ENCODE measurements around the gene MED6. TPM values are rescaled to one million over a fixed set of nuclear protein-coding genes. Genes with fewer than 3 reads are reported as not detected.

The MED6 gene
- total and polyA plus RNA-seq, 2 experiments from 2014 or later, result 49.2 to 49.6 TPM

GRCh38 chr14:70558356-70558755 is 42.1 kb downstream of the MED6 start:
- Mint-ChIP-seq H3K27ac (no peak overlapping the region), H3K27me3 (ENCODE audit: insufficient read depth, low read depth, poor library complexity) (no peaks in the 10 kb centered on the region), H3K9me3 (peaks cover 32% of the 10 kb centered on the region), H3K4me1 (peaks cover 3% of the 10 kb centered on the region; the same call in 2 of the 3 replicates), H3K36me3 (ENCODE audit: low read depth) (peaks cover 36% of the 10 kb centered on the region), H3K4me3 (no peak overlapping the region)
- no peaks in the 10 kb centered on the region for H3K9me2 ChIP-seq (ENCODE audit: insufficient read depth)
- no peaks in the 10 kb centered on the region for H4K20me1 ChIP-seq (replicated peaks; ENCODE audit: insufficient read depth)
- TF ChIP-seq EZH2phosphoT487 (IDR thresholded peaks at IDR 0.05; ENCODE audit: unreplicated experiment) (no peak), CTCF (conservative IDR thresholded peaks at IDR 0.05; ENCODE audit: low read depth in 2 of 2) (no peak), STAT1 (IDR thresholded peaks at IDR 0.05; ENCODE audit: unreplicated experiment) (no peak), ZNF331 (CRISPR knock-in tag; IDR thresholded peaks at IDR 0.05; ENCODE audit: low read depth) (no peak), EZH2 (IDR thresholded peaks at IDR 0.05; ENCODE audit: low read depth, unreplicated experiment) (no peak)
- H3K79me2 ChIP-seq (replicated peaks; ENCODE audit: insufficient read depth), result no peaks in the 10 kb centered on the region
- no peak overlapping the region for H2AFZ ChIP-seq
- H3K36me3 ChIP-seq (ENCODE audit: insufficient read depth), result peaks cover 15% of the 10 kb centered on the region
- no peak overlapping the region for H3K4me3 ChIP-seq
- H3K27ac ChIP-seq (ENCODE audit: low read depth), result no peak overlapping the region
- no peak for DNase-seq (ENCODE audit: low spot score)
- no peaks in the 10 kb centered on the region for H3F3A ChIP-seq (replicated peaks; ENCODE audit: low read depth)
- ATAC-seq, result no peak
- H3K4me2 ChIP-seq, result no peak overlapping the region
- H3K27me3 ChIP-seq (ENCODE audit: insufficient read depth), result no peaks in the 10 kb centered on the region
- H3K4me1 ChIP-seq (ENCODE audit: insufficient read depth), result no peaks in the 10 kb centered on the region

GRCh38 chr14:70555890-70556289 is 44.6 kb downstream of the MED6 start:
- TF ChIP-seq JUNB (IDR thresholded peaks at IDR 0.05; ENCODE audit: unreplicated experiment), result no peak
- no peak for TF ChIP-seq CREB1 (CRISPR knock-in tag; IDR thresholded peaks at IDR 0.05; ENCODE audit: low read depth)
- TF ChIP-seq CTCF (conservative IDR thresholded peaks at IDR 0.05; ENCODE audit: low read depth in 2 of 2), result peak in 1 of 2 experiments; percentile 5; a peak in 1 of 4 replicates
- TF ChIP-seq EZH2 (IDR thresholded peaks at IDR 0.05; ENCODE audit: low read depth, unreplicated experiment), result no peak
- Mint-ChIP-seq H3K27me3 (ENCODE audit: insufficient read depth, low read depth, poor library complexity) (no peaks in the 10 kb centered on the region), H3K4me1 (peaks cover 3% of the 10 kb centered on the region; the same call in 2 of the 3 replicates), H3K27ac (peak overlapping the region; percentile 33), H3K4me3 (peak overlapping the region; percentile 65; the same call in 2 of the 3 replicates), H3K36me3 (ENCODE audit: low read depth) (peaks cover 11% of the 10 kb centered on the region), H3K9me3 (peaks cover 11% of the 10 kb centered on the region)
- Histone ChIP-seq H3K36me3 (ENCODE audit: insufficient read depth) (no peaks in the 10 kb centered on the region), H3K27ac (ENCODE audit: low read depth) (no peak overlapping the region), H3K27me3 (ENCODE audit: insufficient read depth) (no peaks in the 10 kb centered on the region), H3K9me2 (ENCODE audit: insufficient read depth) (no peaks in the 10 kb centered on the region), H3K4me2 (peak overlapping the region; percentile 68), H2AFZ (0 out of 2 replicates have a peak overlapping the region, but pooled peaks have one; percentile 2), H3F3A (replicated peaks; ENCODE audit: low read depth) (no peaks in the 10 kb centered on the region), H3K79me2 (replicated peaks; ENCODE audit: insufficient read depth) (no peaks in the 10 kb centered on the region), H3K4me1 (ENCODE audit: insufficient read depth) (no peaks in the 10 kb centered on the region), H4K20me1 (replicated peaks; ENCODE audit: insufficient read depth) (no peaks in the 10 kb centered on the region), H3K4me3 (peak overlapping the region; percentile 45)
- ATAC-seq (peak; percentile 98), DNase-seq (ENCODE audit: low spot score) (peak; percentile 76)

Measured in GM23338 (cell line).